D721Med (cell line): ENCODE results near the gene CDYL.

Experiments
- DNase-seq: peaks from one replicate; pipeline ENCODE4 v3.0.0; 2011; ENCODE audit warnings: low spot score; ENCODE audit not compliant: insufficient read length
- FAIRE-seq: peaks from 2 replicates; lab custom pipeline; 2011; peaks lifted over from hg19 to GRCh38; lab: Jason Lieb, UNC
- CTCF ChIP-seq: IDR thresholded peaks from 2 replicates; pipeline ENCODE4 v1.5.1; 2012; ENCODE audit warnings: mild to moderate bottlenecking, control low read depth; ENCODE audit not compliant: insufficient read depth; ENCODE audit errors: missing control alignments

The CDYL gene

GRCh38 chr6:4773181-4773580 is 3.0 kb upstream of the CDYL start:
- DNase-seq (no peak), FAIRE-seq (no peak)
- TF ChIP-seq CTCF = no peak

GRCh38 chr6:4774296-4774695 is 1.9 kb upstream of the CDYL start:
- no peak for TF ChIP-seq CTCF
- DNase-seq (no peak), FAIRE-seq (no peak)

GRCh38 chr6:4774715-4775493 is 1.3 kb upstream of the CDYL start:
- FAIRE-seq (no peak), DNase-seq (no peak)
- no peak for TF ChIP-seq CTCF

GRCh38 chr6:4775494-4776130 is 592 bp upstream of the CDYL start:
- FAIRE-seq = no peak
- no peak for TF ChIP-seq CTCF
- peak; percentile 42 for DNase-seq

GRCh38 chr6:4776493-4777393 is 539 bp downstream of the CDYL start:
- FAIRE-seq (no peak), DNase-seq (peak; percentile 17)
- no peak for TF ChIP-seq CTCF

GRCh38 chr6:4777394-4777935 is 1.3 kb downstream of the CDYL start:
- DNase-seq (no peak), FAIRE-seq (no peak)
- no peak for TF ChIP-seq CTCF
